ENCODE measurements around the gene RGS7BP.

- TF ChIP-seq CTCF (IDR thresholded peaks at IDR 0.05; ENCODE audit: low read depth, low read length, missing input control): peak; percentile 39
- TF ChIP-seq RAD21 (IDR thresholded peaks at IDR 0.05): peak; percentile 34 to 62
- TF ChIP-seq MAX (IDR thresholded peaks at IDR 0.05): no peak
- TF ChIP-seq TAF1 (conservative IDR thresholded peaks at IDR 0.05): no peak
- TF ChIP-seq REST (IDR thresholded peaks at IDR 0.05): peak; percentile 24
- no peak for TF ChIP-seq GABPA (IDR thresholded peaks at IDR 0.05 in 1 of 2, conservative IDR thresholded peaks at IDR 0.05 in 1 of 2)
- peak; percentile 59 for TF ChIP-seq YY1 (IDR thresholded peaks at IDR 0.05)
- peak; percentile 61 to 77 for TF ChIP-seq HNF4A (conservative IDR thresholded peaks at IDR 0.05)
- no peak for TF ChIP-seq ATF3 (IDR thresholded peaks at IDR 0.05)
- TF ChIP-seq EGR1 (IDR thresholded peaks at IDR 0.05; ENCODE audit: low read depth in 2 of 2): no peak
- TF ChIP-seq SP1 (IDR thresholded peaks at IDR 0.05): peak; percentile 70
- TF ChIP-seq JUND (IDR thresholded peaks at IDR 0.05): no peak
These were observed 89.4 kb downstream of the RGS7BP start for GRCh38 chr5:64595031-64595855.
